K562 (cell line): ENCODE measurements around the gene TMEM185B. TPM values are rescaled to one million over a fixed set of nuclear protein-coding genes. Genes with fewer than 3 reads are reported as not detected.

Experiments used
- CC2D1A ChIP-seq: fragments of 450-650 bp; IDR thresholded peaks from 2 replicates; pipeline ENCODE4 v1.6.1; 2017; ENCODE audit warnings: mild to moderate bottlenecking
- ELF1 ChIP-seq: fragments of 200-800 bp; sonication (Bioruptor generic); IDR thresholded peaks from 2 replicates; pipeline ENCODE4 v1.6.1; 2016; ENCODE audit warnings: missing genetic modification characterization, missing compliant biosample characterization
- EP400 ChIP-seq: fragments of 450-650 bp; IDR thresholded peaks from 2 replicates; pipeline ENCODE4 v1.6.1; 2017; ENCODE audit warnings: antibody characterized with exemption, mild to moderate bottlenecking, moderate library complexity
- FOXJ3 ChIP-seq: sonication (generic); formaldehyde crosslinking; IDR thresholded peaks from 2 replicates; pipeline ENCODE4 v1.4.0; 2020; ENCODE audit warnings: mild to moderate bottlenecking, missing genetic modification reagents
- FOXP4 ChIP-seq: sonication (generic); formaldehyde crosslinking; IDR thresholded peaks from 2 replicates; pipeline ENCODE4 v1.8.0; 2022; ENCODE audit warnings: mild to moderate bottlenecking, missing genetic modification reagents, borderline replicate concordance
- PML ChIP-seq: IDR thresholded peaks from 2 replicates; pipeline ENCODE4 v1.6.1; 2012; ENCODE audit warnings: low read length, inconsistent platforms
- RB1 ChIP-seq: fragments of 450-650 bp; IDR thresholded peaks from 2 replicates; pipeline ENCODE4 v1.6.1; 2017; ENCODE audit warnings: low read depth, mild to moderate bottlenecking
- RBFOX2 ChIP-seq: fragments of 200-400 bp; formaldehyde crosslinking; IDR thresholded peaks from 2 replicates; pipeline ENCODE4 v1.6.1; 2017; ENCODE audit warnings: low read depth, mild to moderate bottlenecking, low read length, moderate library complexity
- RERE ChIP-seq: sonication (generic); formaldehyde crosslinking; IDR thresholded peaks from 2 replicates; pipeline ENCODE4 v1.8.0; 2023; ENCODE audit warnings: missing genetic modification reagents, mild to moderate bottlenecking, borderline replicate concordance
- RUNX1 ChIP-seq: sonication (generic); IDR thresholded peaks from 2 replicates; pipeline ENCODE4 v1.6.1; 2016; ENCODE audit warnings: antibody characterized with exemption, low read depth
- SNIP1 ChIP-seq: fragments of 450-650 bp; IDR thresholded peaks from 2 replicates; pipeline ENCODE4 v1.7.1; 2017; ENCODE audit warnings: low read depth, mild to moderate bottlenecking
- YBX1 ChIP-seq: fragments of 450-650 bp; IDR thresholded peaks from 2 replicates; pipeline ENCODE4 v1.7.1; 2016; ENCODE audit warnings: mild to moderate bottlenecking
- ZBTB11 ChIP-seq, 3 experiments: fragments of 200-800 bp in 1 of 3; fragments of 250-450 bp in 1 of 3; fragments of 450-650 bp in 1 of 3; sonication (Bioruptor Pico) in 1 of 3; sonication (Bioruptor generic) in 1 of 3; formaldehyde crosslinking in 1 of 3; IDR thresholded peaks; 2 replicates each; pipeline versions ENCODE4 v1.6.1 to v1.8.0; 2016 to 2022; ENCODE audit warnings: mild to moderate bottlenecking in 2 of 3, missing genetic modification characterization in 2 of 3, missing compliant biosample characterization in 1 of 3, moderate library complexity in 1 of 3
- polyA plus RNA-seq, 8 experiments: library from polyadenylated mRNA; depleted of rRNA in 4 of 8; stranded (reverse) in 5 of 8; unstranded in 3 of 8; fragments of >200 nt; fragmentation: Nextera tagmentation in 2 of 8; fragmentation: Illumina TruSeq in 1 of 8; extraction: Ambion mirVana in 2 of 8; extraction: Trizol in 1 of 8; gene quantifications; 2 replicates each; pipeline versions ENCODE4 v1.2.1 to v1.2.3, GENCODE V29; 2011 to 2014; ENCODE audit warnings: inconsistent platforms in 1 of 8, missing spikeins in 1 of 8
- total RNA-seq, 7 experiments: library from RNA; depleted of rRNA in 6 of 7; stranded (reverse); fragments of >200 nt in 6 of 7; fragmentation: Illumina TruSeq in 2 of 7; extraction: Trizol in 2 of 7; gene quantifications; 2 replicates each; pipeline versions ENCODE4 v1.2.1 to v1.2.3, GENCODE V29; 2011 to 2021; ENCODE audit warnings: low replicate concordance in 1 of 7

TMEM185B gene
- total and polyA plus RNA-seq, 9 of the 15 experiments (the other 6 are each of a cell fraction or from before 2014, with no cell fraction given): 2.9 to 28.2 (median 11.5) TPM

GRCh38 chr2:120253021-120253882 is 30.1 kb upstream of the TMEM185B start (continued):
- TF ChIP-seq RERE (CRISPR knock-in tag) (no peak), RB1 (no peak; the same call in none of the 2 replicates), CC2D1A (no peak), YBX1 (no peak), RUNX1 (no peak), RBFOX2 (peak; percentile 80), ELF1 (tag) (peak; percentile 88), ZBTB11 (CRISPR knock-in tag; IDR thresholded peaks at IDR 0.05) (peak in 2 of 3 experiments; percentile 46 to 88; a peak in 4 of 6 replicates), FOXJ3 (no peak), EP400 (peak; percentile 56), FOXP4 (CRISPR knock-in tag) (no peak), PML (0 out of 2 replicates have a peak, but pooled peaks have one; percentile 44), SNIP1 (no peak)
